WI38 (cell line): ENCODE data around the gene CTIF.

Source experiments
- H3K4me3 ChIP-seq: 2 replicates; pipeline ENCODE4 v1.5.1; 2011; ENCODE audit warnings: low read depth, mild to moderate bottlenecking, control low read depth, low read length
- TF ChIP-seq, protein P1 (sequence below): IDR thresholded peaks from 2 replicates; pipeline ENCODE4 v1.5.1; 2012; ENCODE audit warnings: low read depth, mild to moderate bottlenecking, control low read depth, low read length

Gene CTIF

GRCh38 chr18:48732767-48733424, 194.1 kb downstream of the CTIF start:
- TF ChIP-seq, protein P1, sequence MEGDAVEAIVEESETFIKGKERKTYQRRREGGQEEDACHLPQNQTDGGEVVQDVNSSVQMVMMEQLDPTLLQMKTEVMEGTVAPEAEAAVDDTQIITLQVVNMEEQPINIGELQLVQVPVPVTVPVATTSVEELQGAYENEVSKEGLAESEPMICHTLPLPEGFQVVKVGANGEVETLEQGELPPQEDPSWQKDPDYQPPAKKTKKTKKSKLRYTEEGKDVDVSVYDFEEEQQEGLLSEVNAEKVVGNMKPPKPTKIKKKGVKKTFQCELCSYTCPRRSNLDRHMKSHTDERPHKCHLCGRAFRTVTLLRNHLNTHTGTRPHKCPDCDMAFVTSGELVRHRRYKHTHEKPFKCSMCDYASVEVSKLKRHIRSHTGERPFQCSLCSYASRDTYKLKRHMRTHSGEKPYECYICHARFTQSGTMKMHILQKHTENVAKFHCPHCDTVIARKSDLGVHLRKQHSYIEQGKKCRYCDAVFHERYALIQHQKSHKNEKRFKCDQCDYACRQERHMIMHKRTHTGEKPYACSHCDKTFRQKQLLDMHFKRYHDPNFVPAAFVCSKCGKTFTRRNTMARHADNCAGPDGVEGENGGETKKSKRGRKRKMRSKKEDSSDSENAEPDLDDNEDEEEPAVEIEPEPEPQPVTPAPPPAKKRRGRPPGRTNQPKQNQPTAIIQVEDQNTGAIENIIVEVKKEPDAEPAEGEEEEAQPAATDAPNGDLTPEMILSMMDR: no peak
- H3K4me3 ChIP-seq: no peak overlapping the region

DNA sequence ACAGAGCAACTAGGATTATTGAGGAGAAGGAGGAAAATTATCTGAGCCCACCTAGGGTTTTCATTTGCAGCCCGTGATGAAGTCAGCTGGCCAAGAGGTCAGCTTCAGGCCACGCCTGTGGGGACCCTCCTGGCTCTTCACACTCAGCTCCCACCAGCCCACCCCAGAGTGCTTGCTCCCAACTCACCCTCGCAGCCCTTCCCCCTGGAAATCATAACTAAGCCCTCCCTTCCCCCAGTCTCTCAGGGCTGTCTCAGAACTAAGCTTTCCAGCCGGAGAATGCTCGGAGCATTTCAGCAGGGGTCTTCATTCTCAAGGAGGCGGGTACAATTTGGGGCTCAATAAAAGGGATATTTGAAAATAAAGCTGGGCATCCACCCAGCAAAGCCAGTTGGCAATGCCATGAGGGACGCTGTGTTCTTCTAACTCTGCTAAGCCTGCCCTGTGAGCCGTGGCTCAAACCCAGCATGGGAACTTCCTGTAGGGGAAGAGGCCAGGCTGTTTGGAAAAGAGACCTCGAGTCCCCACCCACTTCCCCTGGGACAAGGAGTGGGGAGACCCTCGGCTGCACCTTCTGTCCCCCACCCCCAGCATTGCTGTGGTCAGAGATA, 194.9 kb downstream of the CTIF start:
- TF ChIP-seq, protein P1: no peak
- no peak overlapping the region for H3K4me3 ChIP-seq

DNA sequence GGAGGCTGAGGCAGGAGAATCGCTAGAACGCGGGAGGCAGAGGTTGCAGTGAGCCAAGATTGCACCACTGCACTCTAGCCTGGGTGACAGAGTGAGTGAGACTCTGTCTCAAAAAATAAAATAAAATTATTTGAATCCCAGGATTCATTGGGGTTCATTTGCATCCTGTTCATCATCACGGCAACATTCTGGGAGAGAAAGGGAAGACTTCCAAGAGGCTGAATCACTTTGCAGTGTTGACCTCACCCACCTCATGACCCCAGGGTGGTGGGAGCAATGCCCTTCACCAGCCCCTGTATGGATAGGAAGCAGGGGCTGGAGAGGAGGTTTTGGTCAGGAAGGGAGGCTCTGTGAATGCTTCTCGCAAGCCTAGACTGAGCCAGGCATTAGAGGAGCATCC, 195.6 kb downstream of the CTIF start:
- H3K4me3 ChIP-seq: no peak overlapping the region
- TF ChIP-seq, protein P1: no peak

DNA sequence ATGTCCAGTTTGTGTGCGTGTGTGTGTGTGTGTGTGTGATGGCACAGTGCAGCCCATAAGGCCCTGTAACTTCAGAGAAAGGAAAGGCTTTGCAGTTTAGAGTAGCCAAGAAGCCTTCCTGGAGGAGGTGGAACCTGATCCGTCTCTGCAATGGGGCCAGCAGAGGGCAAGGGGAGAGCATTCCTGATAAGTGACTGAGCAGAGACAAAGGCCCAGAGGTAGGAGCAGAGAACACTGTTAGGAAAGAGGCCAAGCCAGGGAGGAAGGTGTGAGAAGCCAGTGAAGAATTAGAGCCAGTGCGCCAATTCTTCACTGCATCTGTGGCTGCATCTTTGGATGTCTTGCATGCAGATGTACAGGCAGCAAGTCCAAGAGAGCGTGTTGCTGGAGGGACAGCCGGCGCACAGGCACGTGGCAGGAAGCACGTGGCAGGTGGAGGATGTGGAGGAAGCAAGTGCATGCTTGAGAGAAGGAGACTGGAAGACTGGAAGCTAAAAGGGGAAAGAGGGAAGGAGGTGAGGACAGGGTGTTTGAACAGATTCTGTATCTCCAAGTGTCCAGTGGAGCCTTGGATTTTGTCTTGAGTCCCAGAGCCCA, 196.3 kb downstream of the CTIF start:
- TF ChIP-seq, protein P1: no peak
- H3K4me3 ChIP-seq: no peak overlapping the region

GRCh38 chr18:48735681-48736255, 196.9 kb downstream of the CTIF start:
- TF ChIP-seq, protein P1: no peak
- no peak overlapping the region for H3K4me3 ChIP-seq

- no peak overlapping the region for H3K4me3 ChIP-seq
- TF ChIP-seq, protein P1: no peak
Observed at GRCh38 chr18:48736321-48737260, 197.8 kb downstream of the CTIF start.
